Activated naive CD4-positive, alpha-beta T cell treated with anti-CD3 and anti-CD28 coated beads, Interleukin-2, amount 50 U/mL, for 72 hours (primary cell): ENCODE measurements around the gene SLC25A1. TPM values are rescaled to one million over a fixed set of nuclear protein-coding genes. Genes with fewer than 3 reads are reported as not detected.
A peak's percentile ranks its signal among the peaks of the same experiment; 100 is the strongest.
"Not testable (repeated sequence)": the region's sequence is repeated elsewhere in the genome, so short reads cannot be mapped to it uniquely, and the experiment has no call there.

ENCODE experiments used
- ATAC-seq, 2 donors: fragments of 150-1000 bp; cut with Tn5 transposase; 2 replicates each; pipeline ENCODE4 v1.10.0; 2021; ENCODE audit warnings: mild to moderate bottlenecking in 2 of 2, moderate library complexity in 2 of 2
- DNase-seq, 2 donors: peaks; one replicate each; pipeline ENCODE4 v3.0.0; 2021 to 2022; ENCODE audit warnings: low spot score in 2 of 2
- H3K27ac Mint-ChIP-seq, 2 donors: one replicate each; pipeline ENCODE4 v1.8.0; 2022; ENCODE audit warnings: mild to moderate bottlenecking in 2 of 2, mixed read lengths in 2 of 2
- H3K36me3 Mint-ChIP-seq, 2 donors: one replicate each; pipeline ENCODE4 v1.8.0; 2022; ENCODE audit warnings: mixed read lengths in 2 of 2
- H3K9me3 Mint-ChIP-seq, 2 donors: one replicate each; pipeline ENCODE4 v1.8.0; 2022; ENCODE audit warnings: mixed read lengths in 2 of 2
- total RNA-seq, 2 donors: library from RNA; stranded (reverse); gene quantifications; one replicate each; pipeline ENCODE4 v1.2.3, GENCODE V29; 2022

The SLC25A1 gene
- total RNA-seq, 2 donors from 2014 or later, result 59.1 to 61.3 TPM

DNA sequence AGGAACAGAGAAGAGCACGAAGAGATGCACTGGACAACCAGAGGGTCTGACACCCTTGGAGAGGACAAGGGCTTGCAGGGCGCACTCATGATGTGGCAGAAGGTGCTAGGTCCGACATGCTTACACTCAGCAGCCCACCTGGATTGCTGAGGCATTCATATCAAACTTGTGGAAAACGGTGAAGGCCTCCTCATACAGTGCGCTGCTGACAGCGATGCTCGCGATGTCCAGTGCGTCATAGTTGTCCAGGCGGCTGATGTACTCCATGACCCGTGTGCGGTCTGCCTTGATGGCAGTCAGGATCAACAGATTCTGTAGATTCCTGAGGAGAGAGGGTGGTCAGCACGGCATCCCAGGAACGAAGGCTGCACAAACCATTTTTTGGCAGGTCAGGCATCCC is 31.7 kb upstream of the SLC25A1 start:
- Mint-ChIP-seq H3K9me3 (no peaks in the 10 kb centered on the region), H3K36me3 (no peaks in the 10 kb centered on the region), H3K27ac (no peak overlapping the region)
- ATAC-seq, result no peak
- DNase-seq, result no peak

DNA sequence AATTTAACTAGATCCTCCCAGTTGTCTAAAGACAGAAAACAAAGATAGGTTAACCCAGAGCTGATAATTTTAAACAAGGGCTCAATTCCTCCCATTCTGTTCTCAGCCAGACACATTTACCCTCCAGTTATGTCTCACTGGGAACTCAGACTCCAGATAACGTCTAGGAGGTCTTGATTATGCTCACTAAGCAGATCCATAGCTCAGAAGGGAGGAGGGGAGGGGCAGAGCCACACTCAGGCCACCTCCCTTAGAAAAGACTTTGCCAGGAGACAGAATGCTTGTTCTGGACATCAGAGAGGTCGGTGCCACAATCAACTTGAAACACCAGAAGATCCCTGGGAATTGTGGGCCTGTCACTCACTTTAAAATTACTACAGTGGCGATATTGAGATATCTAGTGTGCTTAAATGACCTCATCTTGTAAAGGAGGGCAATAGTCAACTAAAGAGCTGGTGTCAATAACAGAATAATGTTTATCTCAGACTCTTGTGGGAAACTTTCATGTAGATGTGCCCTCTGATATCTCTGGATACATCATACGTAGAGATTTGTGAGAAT is 29.8 kb upstream of the SLC25A1 start:
- ATAC-seq (no peak), DNase-seq (no peak)
- Mint-ChIP-seq H3K27ac (no peak overlapping the region), H3K9me3 (no peaks in the 10 kb centered on the region), H3K36me3 (no peaks in the 10 kb centered on the region)

DNA sequence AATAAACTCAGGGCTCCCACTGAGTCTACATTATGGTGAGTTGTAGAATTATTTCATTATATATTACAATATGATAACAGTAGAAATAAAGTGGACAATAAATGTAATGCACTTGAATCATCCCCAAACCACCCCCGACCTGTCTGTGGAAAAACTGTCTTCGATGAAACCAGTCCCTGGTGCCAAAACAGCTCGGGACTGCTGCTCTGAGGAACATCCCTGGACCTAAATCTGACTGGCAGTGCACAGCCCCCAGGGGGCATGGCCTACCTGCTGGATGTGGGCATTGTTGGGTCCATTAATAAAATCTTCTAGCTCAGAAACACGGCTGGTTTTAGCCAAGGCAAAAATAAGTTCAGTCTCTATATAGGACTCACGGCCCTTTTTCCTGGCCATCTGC is 29.3 kb upstream of the SLC25A1 start:
- DNase-seq (no peak), ATAC-seq (no peak)
- H3K27ac Mint-ChIP-seq, result no peak overlapping the region
- no peaks in the 10 kb centered on the region for H3K36me3 Mint-ChIP-seq
- H3K9me3 Mint-ChIP-seq, result no peaks in the 10 kb centered on the region

DNA sequence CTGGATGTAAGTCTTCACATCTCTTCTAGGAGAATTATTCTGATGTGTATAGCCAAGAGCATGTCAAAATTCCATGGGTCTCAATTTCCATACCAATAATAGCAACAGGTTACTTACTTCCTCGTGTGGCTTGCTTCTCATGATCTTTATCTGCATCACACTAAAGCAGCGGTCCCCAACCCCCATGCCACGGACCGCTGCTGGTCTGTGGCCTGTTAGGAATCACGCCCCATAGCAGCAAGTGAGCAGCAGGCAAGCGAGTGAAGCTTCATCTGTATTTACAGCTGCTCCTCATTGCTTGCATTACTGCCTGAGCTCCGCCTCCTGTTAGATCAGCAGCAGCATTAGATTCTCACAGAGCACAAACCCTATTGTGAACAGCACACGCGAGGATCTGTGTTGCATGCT is 28.9 kb upstream of the SLC25A1 start:
- no peak for ATAC-seq
- no peak for DNase-seq
- Mint-ChIP-seq H3K27ac (no peak overlapping the region), H3K9me3 (peaks cover 0 to 3% of the 10 kb centered on the region in 2 donors), H3K36me3 (no peaks in the 10 kb centered on the region)

DNA sequence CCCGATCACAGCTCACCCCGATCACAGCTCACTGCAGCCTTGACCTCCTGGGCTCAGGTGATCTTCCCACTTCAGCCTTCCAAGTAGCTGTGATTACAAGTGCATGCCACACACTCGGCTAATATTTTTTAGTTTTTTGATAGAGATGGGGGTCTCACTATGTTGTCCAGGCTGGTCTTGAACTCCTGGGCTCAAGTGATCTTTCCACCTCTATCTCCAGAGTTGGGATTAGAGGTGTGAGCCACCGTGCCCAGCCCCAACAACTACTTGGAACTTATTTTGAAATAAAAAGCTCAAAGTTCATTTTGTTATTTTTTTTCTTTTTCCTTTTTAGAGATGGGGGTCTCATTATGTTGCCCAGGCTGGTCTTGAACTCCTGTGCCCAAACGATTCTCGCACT is 27.8 kb upstream of the SLC25A1 start:
- no peak for DNase-seq
- ATAC-seq, result no peak
- no peak overlapping the region for H3K27ac Mint-ChIP-seq
- peaks cover 0 to 3% of the 10 kb centered on the region in 2 donors for H3K9me3 Mint-ChIP-seq
- no peaks in the 10 kb centered on the region for H3K36me3 Mint-ChIP-seq

DNA sequence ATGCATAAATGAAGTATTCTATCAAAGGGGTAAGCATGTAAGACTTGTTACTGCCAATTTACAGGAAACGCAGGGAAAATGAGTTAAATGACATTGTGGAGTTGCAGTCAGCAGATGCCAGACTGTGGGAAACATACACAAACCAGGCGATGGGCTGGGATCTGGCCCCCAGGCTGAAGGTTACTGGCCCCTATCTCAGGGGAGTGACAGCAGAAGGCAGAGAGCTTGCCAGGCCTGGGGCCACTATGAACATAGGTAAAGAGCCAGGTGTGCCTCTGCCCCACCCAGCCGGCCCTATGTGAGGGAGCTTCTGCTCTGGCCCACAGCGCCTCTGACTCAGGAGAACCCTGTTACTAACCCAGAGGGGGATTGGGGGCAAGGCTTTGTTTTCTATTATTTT is 26.1 kb upstream of the SLC25A1 start:
- Mint-ChIP-seq H3K27ac (no peak overlapping the region), H3K36me3 (no peaks in the 10 kb centered on the region), H3K9me3 (peaks cover 0 to 3% of the 10 kb centered on the region in 2 donors)
- DNase-seq, result no peak
- no peak for ATAC-seq

DNA sequence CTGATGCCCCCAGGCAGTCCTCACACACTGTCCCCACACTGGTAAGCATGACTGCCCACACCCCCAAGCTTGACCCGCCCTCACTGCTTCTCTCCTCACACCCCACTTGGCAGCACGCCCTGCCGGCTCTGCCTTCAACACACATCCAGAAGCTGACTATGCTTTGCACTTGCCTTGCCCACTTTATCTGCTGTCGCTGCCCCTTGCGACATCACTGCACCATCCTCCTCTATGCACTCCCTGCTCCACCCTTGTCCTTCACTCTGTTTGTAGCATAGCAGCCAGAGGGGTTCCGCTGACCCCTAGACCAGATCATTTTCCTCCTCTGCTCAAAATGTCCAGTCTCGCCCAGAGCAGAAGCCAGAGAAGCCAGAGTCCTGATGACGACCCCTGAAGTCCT is 25.3 kb upstream of the SLC25A1 start:
- H3K27ac Mint-ChIP-seq, result no peak overlapping the region
- peaks cover 0 to 3% of the 10 kb centered on the region in 2 donors for H3K9me3 Mint-ChIP-seq
- H3K36me3 Mint-ChIP-seq, result no peaks in the 10 kb centered on the region
- ATAC-seq (no peak), DNase-seq (no peak)

DNA sequence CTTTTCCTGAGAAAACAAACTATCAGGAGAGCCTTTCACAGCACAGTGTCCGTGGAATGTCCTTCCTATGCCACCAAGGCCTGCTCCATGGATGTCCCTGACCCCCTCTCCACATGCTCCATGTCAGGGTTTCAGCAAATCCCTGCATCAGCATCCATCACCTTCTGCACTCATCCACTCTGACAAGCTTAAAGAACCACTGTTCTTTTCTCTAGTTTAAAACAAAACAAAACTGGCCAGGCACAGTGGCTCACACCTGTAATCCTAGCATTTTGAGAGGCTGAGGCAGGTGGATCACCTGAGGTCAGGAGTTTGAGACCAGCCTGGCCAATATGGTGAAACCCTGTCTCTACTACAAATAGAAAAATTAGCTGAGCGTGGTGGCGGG is 24.3 kb upstream of the SLC25A1 start:
- ATAC-seq, H3K9me3 Mint-ChIP-seq: not testable (repeated sequence)

DNA sequence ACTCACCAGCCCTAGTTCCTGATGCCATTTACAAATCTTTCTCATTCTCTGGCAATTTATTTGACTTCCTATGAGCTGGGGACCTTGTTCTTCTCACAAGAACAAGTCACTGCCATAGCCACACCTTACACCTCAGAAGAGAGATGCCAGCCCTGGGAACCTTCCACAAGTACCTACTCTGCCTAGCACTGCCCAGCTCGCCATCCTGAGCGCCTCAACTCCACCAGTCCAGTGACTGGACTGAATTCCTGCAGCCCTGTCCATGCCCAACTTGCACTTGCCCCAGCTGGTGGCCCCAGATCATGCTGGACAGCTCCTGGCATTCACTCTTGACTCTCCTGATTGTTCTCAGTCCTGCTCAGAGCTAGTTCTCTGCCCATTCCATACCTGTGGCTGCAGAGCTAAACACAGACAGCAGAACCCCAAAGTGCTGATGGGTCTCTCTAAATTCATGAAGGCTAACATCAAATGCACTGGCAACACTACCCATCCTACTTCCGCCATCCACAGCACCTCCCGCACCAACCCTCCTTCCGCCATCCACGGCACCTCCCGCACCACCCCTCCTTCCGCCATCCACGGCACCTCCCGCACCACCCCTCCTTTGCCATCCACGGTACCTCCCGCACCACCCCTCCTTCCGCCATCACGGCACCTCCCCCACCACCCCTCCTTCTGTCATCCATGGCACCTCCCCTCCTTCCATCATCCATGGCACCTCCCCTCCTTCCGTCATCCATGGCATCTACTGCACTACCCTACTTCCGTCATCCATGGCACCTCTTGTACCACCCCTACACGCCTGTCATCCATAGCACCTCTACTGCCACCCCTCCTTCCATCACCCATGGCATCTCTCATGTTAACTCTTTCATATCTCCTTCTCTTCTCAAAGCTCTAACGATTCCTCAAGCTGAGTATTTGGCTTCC is 23.6 kb upstream of the SLC25A1 start:
- no peaks in the 10 kb centered on the region for H3K36me3 Mint-ChIP-seq
- DNase-seq, result no peak
- ATAC-seq, result no peak
- peaks cover 0 to 3% of the 10 kb centered on the region in 2 donors for H3K9me3 Mint-ChIP-seq
- H3K27ac Mint-ChIP-seq, result no peak overlapping the region

More for the DNA sequence above, 24.3 kb upstream of the SLC25A1 start:
- DNase-seq, H3K36me3 Mint-ChIP-seq: not testable (repeated sequence)
- H3K27ac Mint-ChIP-seq, result peak overlapping the region in 1 of 2 donors; percentile 45

DNA sequence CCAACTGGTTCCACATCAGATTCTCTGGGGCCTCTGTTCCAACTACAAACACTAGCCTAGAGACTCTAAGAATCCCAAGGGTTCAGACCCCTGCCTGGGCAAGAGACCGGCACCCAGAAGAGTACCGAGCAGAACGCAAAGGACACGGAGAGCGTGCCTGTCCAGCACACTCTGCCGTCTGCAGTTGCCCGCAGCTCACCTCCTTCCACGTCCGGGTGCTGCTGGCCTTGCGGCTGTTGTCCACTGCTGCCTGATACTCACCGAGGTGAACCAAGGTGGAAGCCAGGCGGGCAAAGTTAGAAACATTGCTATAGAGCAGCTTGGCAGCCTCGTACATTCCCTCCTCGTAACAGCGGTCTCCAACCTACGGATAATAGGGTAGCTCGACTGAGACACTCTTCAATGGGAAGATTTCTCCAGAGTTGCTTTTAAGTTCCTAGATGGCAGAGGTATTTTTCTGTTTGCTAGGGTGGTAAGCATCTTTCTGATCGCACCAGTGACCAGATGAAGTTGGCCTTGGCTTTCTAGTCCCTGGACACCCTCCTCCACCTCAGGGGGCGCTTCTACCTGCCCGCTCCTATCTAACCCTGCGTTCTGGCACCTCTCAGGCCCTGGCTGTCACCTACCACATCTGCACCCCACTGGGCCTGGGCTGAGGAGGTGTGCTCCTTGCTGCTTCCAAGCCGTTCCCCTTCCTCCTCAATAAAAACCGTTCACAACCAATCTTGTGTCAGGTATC is 22.8 kb upstream of the SLC25A1 start:
- no peak for ATAC-seq
- Mint-ChIP-seq H3K9me3 (peaks cover 0 to 3% of the 10 kb centered on the region in 2 donors), H3K36me3 (no peaks in the 10 kb centered on the region), H3K27ac (no peak overlapping the region)
- no peak for DNase-seq

DNA sequence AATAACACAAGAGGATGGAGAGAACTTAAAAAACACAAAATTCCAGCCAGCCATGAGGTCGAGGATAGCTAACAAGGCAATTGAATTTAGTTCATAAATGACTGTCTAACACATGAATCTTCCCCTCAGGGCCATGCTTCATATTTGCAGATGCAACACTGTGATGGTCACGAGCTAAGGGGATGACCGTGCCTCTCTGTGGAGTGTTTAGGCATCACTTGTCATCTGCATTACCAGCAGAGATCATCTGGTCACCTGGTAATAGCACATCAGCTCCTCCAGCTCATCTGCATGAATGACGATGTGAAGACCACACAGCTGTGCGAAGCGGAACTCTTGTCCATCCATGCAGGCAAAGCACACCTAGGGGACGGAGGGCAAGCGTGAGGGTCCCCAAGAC is 20.9 kb upstream of the SLC25A1 start:
- ATAC-seq (no peak), DNase-seq (no peak)
- H3K9me3 Mint-ChIP-seq, result peaks cover 0 to 3% of the 10 kb centered on the region in 2 donors
- H3K27ac Mint-ChIP-seq, result no peak overlapping the region
- no peaks in the 10 kb centered on the region for H3K36me3 Mint-ChIP-seq

DNA sequence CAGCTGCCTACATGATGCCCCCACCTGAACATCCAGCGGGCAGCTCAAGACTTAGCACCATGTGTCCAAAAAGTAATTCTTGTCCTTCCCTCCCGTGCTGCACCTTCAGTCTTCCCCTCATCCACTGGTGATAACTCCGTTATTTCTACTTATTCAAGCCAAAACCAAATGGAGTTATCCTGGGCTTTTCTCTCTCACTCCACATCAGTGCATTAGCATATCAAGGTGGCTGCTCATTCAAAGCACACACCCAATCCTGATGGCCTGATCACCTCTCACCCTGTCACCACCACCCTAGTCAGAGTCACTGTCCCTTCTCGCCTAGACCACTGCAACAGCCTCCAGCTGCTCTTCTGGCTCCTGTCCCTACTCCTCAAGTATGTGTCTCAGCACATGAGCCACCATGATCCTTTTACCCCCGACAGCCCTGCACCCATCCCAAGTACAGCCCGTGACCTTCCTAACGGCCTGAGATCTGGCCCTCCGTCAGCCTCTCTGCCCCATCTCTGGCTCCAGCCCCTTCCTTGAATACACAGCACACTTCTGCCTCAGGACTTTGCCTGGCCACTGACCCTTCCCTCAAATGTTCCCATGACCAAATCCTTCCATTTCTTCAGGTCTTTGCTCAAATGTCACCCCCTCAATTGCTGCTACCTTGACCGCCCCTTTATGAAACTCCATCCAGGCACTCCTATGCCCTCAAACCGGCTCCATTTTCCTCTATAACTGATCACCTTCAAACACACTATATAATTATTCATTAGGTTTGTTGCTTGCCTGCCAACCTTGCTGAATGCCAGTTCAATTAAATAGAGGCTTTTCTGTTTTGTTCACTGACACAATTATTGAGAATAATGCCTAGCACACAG is 19.7 kb upstream of the SLC25A1 start:
- Mint-ChIP-seq H3K9me3 (peaks cover 0 to 3% of the 10 kb centered on the region in 2 donors), H3K36me3 (no peaks in the 10 kb centered on the region), H3K27ac (no peak overlapping the region)
- ATAC-seq (no peak), DNase-seq (no peak)

DNA sequence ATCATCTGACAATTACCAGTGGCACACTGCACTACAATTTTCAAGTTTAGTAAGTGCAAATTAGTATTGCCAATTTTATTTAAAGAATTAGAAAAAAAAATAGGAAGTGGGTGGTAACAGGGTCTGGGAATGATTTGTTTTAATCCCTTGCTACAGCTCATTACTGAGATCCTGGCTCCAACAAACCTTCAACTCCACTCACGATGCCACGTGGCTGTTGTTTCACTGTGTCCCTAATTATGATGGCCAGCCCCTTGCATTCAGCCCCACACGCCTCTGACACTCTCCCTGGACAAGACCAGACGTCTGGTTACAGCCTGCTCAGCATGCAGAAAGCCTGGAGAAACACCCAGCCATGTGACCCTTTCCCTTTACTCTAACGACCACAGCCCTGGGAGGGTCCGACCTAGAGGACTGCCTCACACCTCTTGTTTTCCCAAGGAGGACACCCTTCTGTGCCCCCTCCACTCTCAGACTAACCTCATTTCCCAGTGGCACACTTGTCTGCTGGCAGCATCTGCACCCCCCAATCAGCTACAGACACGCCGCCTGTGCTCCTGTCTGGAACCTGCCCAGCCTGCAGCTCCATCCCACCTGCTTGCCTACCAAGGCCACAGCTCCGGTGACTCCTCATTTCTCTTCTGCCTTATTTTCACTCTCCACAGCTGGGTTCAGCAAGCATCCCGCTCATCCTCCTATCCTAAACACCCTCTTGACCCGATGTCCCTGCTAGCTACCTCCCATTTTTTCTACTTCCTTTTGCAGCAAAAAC is 18.5 kb upstream of the SLC25A1 start:
- Mint-ChIP-seq H3K27ac (no peak overlapping the region), H3K9me3 (no peaks in the 10 kb centered on the region), H3K36me3 (no peaks in the 10 kb centered on the region)
- no peak for ATAC-seq
- DNase-seq, result no peak

DNA sequence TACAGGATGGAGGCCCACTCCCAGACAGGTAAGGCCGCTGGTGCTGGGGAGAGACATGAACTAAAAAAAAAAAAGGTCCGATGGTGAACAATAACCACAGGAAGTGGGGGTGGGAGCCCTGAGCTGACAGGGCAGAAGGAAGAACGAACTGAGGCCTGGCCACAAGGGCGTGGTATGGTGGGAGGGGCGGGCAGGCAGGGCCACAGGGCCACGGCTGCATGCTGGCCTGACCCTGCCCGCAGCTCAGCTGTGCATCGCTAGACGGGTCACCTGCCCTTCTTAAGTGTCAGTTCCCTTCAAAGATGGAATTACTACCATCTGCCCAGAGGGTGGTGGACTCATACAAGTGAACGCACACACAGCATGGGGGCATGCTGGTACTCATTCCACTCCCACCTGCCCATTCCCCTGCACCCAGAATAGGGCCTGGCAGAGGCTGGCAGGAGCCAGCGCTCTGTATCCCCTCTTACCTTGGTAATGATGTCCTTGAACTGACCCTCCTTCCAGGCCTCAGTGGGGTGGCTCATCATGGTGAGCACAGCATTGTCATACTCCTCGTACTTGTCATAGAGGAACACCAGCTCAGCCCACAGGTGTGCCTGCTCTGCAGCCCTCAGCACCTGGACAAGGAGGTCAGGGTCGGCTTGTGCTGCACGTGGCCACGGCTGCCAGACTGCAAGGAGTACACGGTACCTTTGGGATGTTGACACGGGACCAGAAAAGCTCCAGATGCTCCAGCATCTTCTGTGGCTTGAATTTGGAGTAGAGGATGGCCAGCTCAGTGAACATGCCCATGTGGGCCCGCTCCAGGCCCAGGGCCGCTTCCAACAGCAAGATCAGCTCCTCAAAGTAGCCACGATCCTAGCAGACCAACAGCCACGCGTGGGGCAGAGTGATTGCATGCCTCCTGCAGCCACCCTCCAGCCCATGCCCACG is 17.5 kb upstream of the SLC25A1 start:
- ATAC-seq (peak in 1 of 2 donors; percentile 45), DNase-seq (no peak)
- H3K9me3 Mint-ChIP-seq, result no peaks in the 10 kb centered on the region
- H3K36me3 Mint-ChIP-seq, result no peaks in the 10 kb centered on the region
- peak overlapping the region in 1 of 2 donors; percentile 17 for H3K27ac Mint-ChIP-seq
